Measurements from ENCODE around the gene MAP3K20. TPM values are rescaled to one million over a fixed set of nuclear protein-coding genes. Genes with fewer than 3 reads are reported as not detected.

The MAP3K20 gene
- total RNA-seq, 3 donors from 2014 or later, result 8.8 to 238 (median 30.5) TPM

DNA sequence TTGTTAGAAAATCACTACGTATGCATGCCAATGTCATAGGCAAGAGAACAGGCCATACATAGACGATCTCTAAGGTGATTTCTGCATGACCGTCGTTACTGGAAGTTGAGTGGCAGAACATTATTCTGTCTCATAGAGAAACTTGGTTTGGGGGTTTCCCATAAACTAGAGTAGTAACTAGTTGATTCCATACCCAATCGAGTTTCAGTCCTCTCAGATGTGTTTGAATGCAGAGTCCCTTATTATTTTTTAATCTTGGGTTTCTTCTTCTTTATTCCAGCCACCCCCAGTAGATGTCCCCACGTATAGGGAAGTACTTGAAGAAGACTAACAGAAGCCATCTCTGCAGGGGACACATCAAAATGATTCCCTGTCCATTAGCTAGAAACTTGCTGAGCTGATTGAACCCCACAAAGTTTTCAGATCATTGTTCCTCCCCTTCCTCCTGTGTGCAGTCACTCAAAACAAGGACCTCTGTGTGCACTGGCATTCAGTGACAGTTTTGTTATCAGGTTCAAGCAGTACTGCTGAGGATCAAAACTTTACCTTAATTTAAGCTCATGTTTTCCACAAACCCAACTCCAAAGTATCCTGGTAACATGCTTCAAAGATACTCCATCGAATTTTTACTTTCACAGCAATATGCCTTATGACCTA, 210.6 kb downstream of the MAP3K20 start:
- Histone ChIP-seq H3K4me1 (ENCODE audit: low read depth) (no peaks in the 10 kb centered on the region), H3K9me3 (no peaks in the 10 kb centered on the region), H3K36me3 (ENCODE audit: low read depth) (no peaks in the 10 kb centered on the region), H3K4me3 (no peak overlapping the region)
- TF ChIP-seq, protein P1, sequence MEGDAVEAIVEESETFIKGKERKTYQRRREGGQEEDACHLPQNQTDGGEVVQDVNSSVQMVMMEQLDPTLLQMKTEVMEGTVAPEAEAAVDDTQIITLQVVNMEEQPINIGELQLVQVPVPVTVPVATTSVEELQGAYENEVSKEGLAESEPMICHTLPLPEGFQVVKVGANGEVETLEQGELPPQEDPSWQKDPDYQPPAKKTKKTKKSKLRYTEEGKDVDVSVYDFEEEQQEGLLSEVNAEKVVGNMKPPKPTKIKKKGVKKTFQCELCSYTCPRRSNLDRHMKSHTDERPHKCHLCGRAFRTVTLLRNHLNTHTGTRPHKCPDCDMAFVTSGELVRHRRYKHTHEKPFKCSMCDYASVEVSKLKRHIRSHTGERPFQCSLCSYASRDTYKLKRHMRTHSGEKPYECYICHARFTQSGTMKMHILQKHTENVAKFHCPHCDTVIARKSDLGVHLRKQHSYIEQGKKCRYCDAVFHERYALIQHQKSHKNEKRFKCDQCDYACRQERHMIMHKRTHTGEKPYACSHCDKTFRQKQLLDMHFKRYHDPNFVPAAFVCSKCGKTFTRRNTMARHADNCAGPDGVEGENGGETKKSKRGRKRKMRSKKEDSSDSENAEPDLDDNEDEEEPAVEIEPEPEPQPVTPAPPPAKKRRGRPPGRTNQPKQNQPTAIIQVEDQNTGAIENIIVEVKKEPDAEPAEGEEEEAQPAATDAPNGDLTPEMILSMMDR (IDR thresholded peaks at IDR 0.05), result no peak
- ATAC-seq (peak; percentile 17), DNase-seq (no peak)
- intact Hi-C loops (cut with DNase I, micrococcal nuclease), result no loop called here

DNA sequence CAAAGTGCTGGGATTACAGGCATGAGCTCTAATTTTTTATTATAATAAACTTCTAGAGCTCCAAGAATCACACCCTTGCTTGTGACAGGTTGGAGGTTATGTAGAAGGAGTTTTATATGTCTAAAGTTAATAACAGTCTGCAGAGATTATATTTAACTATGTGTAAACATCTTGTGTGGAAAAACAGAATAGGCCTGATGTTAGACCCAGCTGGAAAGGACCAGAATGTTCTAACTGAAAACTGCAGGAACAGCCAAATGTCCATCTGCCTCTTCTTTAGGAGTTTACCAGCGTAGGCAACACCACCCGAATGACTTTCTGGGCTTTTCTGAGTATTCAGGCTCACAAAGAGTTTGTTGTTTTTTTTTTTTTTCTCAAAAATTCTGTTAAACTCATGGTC, 211.9 kb downstream of the MAP3K20 start:
- DNase-seq, result peak in 1 of 3 donors; percentile 61
- H3K4me1 ChIP-seq (ENCODE audit: low read depth), result no peaks in the 10 kb centered on the region
- no peaks in the 10 kb centered on the region for H3K36me3 ChIP-seq (ENCODE audit: low read depth)
- H3K4me3 ChIP-seq, result no peak overlapping the region
- intact Hi-C loops (cut with DNase I, micrococcal nuclease), result no loop called here
- H3K9me3 ChIP-seq, result no peaks in the 10 kb centered on the region
- TF ChIP-seq, protein P1 (IDR thresholded peaks at IDR 0.05), result no peak
- ATAC-seq, result peak; percentile 90

DNA sequence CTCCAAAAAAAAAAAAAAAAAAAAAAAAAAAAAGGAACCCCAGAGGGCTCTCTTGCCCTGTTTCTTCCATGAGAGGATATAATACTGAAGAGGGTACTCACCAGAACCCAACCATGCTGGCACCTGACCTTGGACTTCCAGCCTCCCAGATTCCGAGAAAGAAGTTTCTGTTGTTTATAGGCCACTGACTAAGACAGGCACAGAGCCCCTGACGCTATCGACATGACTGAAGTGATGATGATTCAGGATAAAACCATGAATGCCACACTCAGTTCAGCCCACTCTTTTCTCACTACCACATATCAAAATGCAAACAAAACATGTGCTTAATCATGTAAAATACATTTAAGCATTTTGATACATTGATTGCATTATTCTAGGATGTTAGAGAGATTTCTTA, 212.9 kb downstream of the MAP3K20 start:
- ATAC-seq (no peak), DNase-seq (no peak)
- intact Hi-C loops (cut with DNase I, micrococcal nuclease), result no loop called here
- Histone ChIP-seq H3K4me1 (ENCODE audit: low read depth) (no peaks in the 10 kb centered on the region), H3K4me3 (no peak overlapping the region), H3K9me3 (no peaks in the 10 kb centered on the region), H3K36me3 (ENCODE audit: low read depth) (no peaks in the 10 kb centered on the region)
- TF ChIP-seq, protein P1 (IDR thresholded peaks at IDR 0.05), result no peak

DNA sequence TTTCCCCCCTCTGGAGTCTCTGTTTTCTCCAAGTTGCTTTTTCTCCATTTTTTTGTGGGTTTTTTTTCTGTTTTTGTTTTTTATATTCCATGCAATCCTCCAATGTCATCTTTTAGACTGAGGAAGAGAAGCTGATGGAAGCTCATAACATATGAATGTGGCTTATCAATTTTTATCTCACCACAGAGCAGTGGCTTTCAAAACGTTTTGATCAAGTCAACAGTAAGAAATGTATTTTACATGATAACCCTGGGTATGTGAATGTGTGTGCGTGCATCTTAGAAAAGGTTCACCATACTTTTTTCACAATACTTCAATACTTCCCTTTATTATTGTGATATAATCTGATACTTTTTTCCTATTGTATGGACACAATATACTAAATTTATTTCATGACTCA, 214.4 kb downstream of the MAP3K20 start:
- TF ChIP-seq, protein P1 (IDR thresholded peaks at IDR 0.05), result no peak
- intact Hi-C loops (cut with DNase I, micrococcal nuclease), result no loop called here
- H3K36me3 ChIP-seq (ENCODE audit: low read depth), result no peaks in the 10 kb centered on the region
- no peak for DNase-seq
- H3K4me3 ChIP-seq, result no peak overlapping the region
- no peak for ATAC-seq
- no peaks in the 10 kb centered on the region for H3K9me3 ChIP-seq
- no peaks in the 10 kb centered on the region for H3K4me1 ChIP-seq (ENCODE audit: low read depth)

DNA sequence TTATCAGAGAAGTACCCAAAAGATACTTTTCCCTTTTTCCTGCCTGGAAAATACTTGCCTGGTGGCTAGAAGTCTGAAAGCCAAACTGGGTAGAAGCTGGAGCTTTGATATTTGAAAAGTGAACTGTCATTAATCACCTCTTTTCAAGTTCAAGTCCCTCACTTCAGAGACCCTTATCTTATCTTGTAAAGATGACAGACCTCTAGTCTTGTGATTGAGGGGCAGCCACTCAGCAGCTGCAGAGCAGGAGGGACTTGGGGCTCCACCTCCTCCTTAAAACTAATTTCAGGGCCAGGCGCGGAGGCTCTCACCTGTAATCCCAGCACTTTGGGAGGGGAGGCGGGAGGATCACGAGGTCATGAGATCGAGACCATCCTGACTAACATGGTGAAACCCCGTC, 214.9 kb downstream of the MAP3K20 start:
- TF ChIP-seq, protein P1 (IDR thresholded peaks at IDR 0.05), result no peak
- ATAC-seq (no peak), DNase-seq (no peak)
- Histone ChIP-seq H3K4me1 (ENCODE audit: low read depth) (no peaks in the 10 kb centered on the region), H3K9me3 (no peaks in the 10 kb centered on the region), H3K4me3 (no peak overlapping the region), H3K36me3 (ENCODE audit: low read depth) (no peaks in the 10 kb centered on the region)
- intact Hi-C loops (cut with DNase I, micrococcal nuclease), result no loop called here

DNA sequence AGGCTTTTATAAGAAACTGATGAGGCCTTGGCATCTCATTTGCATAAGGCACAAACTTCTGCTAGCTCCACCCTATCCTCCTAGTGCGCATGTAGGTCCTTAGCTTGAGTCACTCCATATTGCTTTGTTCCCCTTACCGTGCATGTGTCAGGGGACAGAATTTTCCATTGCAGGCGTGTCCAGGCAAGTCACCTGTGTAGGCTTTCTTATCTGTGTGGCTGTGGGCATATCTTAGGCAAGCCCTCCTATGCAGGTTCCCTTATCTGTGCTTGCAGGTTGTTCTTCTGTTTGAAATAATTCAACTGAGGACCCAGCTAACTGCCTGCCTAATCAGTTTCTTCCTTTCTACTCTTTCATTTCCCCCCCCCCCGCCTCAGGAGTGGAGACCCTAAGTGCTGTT, 215.8 kb downstream of the MAP3K20 start:
- DNase-seq (no peak), ATAC-seq (no peak)
- intact Hi-C loops (cut with DNase I, micrococcal nuclease), result no loop called here
- H3K9me3 ChIP-seq, result no peaks in the 10 kb centered on the region
- no peaks in the 10 kb centered on the region for H3K36me3 ChIP-seq (ENCODE audit: low read depth)
- TF ChIP-seq, protein P1 (IDR thresholded peaks at IDR 0.05), result no peak
- no peak overlapping the region for H3K4me3 ChIP-seq
- H3K4me1 ChIP-seq (ENCODE audit: low read depth), result no peaks in the 10 kb centered on the region
